ENCODE results near the gene C1QA.

Gene C1QA

DNA sequence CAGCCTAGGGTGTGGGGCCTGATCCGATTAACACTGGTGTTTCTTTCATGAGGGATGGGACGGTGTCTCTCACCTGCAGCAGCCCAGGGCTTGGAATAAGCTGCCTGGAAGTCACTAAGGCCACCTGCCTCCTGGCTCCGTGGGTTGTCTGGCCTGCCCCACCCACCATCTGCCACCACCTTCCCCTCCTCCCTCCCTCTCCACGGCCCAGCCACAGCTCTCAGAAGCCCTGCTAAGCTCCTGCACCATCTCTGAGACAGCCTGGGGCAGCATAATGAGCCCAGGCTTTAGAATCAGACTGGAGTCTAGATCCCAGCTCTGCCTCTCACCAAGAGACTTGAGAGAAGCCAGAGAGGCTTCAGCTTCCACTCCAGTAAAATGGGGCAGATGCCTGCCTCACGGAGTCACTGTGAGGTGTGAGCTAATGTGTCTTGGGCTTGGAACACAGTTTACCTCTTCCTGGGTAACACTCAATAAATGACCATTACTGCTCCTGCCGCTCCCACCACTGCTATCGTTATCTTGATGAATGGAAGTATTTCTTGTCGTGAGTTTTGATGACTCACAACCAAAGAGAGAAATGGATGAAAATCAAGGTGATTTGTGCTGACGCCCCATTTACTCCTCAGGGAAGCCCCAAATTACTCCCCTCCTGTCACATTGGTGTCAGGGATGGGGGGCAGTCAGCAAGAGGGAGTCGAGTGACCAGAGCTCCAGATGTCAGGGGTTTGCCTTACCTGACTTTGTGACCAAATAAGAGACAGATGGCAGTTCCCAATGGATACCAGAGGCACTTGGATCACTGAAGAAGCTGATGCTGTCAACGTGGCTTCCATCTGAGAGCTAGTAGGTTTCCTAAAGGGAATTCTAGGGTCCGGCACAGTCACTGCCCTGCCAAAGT lies 23.5 kb upstream of the C1QA start:
- no peak for DNase-seq (ENCODE audit: low read depth in 2 of 2, low spot score in 1 of 2)

DNA sequence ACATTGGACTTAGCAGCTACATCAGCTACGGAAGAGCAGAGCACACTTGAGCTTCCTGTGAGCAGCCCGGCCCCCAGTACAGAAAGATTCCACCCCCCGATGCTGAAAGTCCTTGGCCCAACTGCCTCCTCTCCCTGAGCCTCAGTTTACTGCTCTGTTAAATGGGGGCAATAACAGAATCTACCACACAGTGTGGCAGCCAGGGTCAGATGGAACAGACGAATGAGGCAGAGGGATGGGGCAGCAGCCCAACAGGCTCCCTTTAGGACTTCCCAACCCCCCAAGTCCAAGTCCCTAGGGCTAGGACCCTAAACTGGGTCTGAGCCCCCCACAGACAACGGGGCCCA lies 22.9 kb upstream of the C1QA start:
- no peak for DNase-seq (ENCODE audit: low read depth in 2 of 2, low spot score in 1 of 2)

DNA sequence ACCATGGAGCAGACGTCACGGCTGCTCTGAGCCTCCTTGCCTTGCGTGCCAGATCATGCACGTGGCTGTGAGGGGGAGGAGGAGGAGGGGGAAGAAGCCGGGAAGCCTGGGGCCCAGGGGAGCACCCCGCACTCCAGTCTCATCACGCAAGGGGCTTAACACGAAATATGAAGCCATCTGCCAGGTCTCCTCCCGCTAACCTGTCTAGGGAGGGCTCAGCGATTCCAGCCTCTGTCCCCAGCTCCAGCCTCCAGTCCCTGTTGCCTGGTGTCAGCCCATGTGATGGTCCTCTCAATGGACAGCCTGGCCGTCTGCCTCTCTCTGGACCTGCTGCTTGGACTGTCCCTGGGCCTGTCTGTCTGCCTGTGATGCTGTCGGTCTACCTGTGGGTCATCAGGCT lies 22.5 kb upstream of the C1QA start:
- no peak for DNase-seq (ENCODE audit: low read depth in 2 of 2, low spot score in 1 of 2)

DNA sequence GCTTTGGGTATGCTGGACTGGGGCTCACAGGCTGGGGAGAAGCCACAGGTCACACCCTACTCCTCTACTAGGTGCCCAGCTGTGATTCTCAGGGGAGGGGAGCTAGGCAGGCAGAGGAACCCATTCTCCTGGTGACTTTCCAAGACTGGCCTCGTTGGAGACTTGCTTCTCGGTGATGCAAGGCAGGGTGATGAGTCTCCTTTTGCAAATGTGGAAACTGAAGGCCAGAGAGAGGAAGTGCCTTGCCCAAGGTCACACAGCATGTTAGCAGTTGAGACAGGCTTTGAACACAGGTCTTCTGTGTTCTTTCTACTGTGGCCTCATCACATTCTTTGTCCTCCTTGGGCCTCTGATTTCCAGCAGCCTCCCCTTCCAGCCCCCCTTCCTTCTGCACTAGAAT lies 20.5 kb upstream of the C1QA start:
- DNase-seq (ENCODE audit: low read depth in 2 of 2, low spot score in 1 of 2), result no peak

DNA sequence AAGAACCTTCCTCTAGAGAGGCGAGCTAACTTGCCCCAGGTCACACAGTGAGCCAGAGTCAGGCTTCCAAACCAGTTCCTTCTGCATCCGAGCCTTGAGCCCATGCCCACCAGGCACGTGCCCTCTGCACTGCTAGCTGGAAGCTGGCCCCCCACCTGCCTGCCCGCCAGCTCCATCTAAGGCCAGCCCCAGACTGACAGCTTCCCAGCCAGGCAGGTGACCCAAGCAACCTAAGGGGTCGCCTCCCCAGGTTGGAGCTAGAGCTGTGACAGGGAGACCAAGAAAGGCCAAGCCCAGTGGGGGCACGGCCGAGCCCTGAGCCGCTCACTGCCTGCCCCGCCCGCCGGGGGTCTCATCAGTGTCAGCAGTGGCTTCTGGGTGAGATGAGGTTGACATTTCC lies 19.9 kb upstream of the C1QA start:
- DNase-seq (ENCODE audit: low read depth in 2 of 2, low spot score in 1 of 2), result no peak

DNA sequence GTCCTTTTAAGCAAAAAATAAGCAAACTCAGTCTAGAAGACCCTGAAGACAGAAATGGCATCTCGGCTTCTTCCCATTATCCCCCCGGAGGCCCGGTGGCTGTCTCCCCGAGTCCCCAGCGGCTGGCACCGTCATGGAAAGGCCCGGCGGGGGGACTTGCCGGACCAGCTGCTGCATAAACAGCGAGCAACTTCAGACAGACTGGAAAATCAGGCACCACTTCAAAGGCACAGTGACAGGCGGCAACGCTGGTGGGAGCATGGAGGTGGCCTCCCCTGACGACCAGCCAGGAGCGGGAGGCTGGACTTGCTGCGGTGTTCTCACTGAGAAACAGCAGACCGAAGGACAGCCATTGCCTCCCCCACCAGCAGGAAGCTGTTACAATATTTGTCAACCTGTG lies 18.4 kb upstream of the C1QA start:
- DNase-seq (ENCODE audit: low read depth in 2 of 2, low spot score in 1 of 2), result no peak

DNA sequence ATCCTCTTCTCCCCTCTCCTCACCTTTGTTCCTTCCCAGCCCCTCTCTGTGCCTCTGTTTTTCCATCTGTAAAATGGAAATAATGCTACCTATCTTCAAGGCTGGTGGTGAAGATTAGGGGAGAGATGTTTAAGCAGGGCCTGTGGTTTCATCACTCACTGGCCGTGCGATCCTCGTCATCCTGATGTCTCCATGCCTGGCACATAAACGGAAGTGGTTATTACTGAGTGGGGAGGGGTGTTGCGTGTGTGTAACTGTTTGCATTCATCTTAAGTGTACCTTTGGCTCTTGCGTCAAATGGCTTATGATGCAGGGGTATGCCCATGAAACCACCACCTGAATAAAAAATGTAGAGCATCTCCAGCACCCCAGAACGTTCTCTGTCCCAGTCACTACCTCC lies 17.2 kb upstream of the C1QA start:
- DNase-seq (ENCODE audit: low read depth in 2 of 2, low spot score in 1 of 2), result no peak

DNA sequence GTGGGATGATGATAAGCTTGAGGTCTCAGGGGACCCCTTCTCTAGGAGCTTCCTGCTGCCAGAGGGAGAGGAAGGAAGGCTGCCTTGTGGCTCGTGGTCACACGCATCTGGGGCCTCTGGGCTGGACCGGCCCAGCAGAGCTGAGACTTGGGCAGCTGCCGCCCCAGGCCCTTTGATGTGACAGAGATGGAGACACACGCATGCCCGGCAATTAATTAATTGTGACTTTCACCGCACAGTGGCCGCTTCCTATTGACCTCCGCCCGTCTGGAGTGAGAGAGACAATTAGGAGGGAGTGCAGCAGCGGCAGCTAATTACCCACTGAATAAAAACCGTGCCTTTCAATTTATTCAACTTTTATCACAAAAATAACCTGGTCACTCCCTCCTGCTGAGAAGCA lies 16.6 kb upstream of the C1QA start:
- DNase-seq (ENCODE audit: low read depth in 2 of 2, low spot score in 1 of 2), result no peak

DNA sequence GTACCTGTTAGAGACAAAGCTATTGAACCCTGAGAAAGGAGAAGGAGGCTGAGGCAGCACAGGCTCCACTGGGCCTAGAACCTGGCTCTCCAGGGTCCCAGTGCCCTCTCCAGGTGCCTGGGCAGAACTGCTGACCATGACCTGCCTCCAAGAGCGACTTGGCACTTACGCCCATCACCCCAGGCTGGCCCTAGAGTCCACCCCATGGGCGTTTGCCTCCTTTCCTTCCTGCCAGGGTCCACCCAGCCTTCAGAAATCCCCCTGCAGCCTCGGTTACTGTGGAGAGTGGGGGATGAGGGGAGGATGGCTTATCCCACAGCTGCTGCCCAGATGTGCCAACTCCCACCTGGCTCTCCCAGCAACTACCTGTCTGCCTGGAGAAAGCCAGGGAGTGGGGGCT lies 14.7 kb upstream of the C1QA start:
- no peak for DNase-seq (ENCODE audit: low read depth in 2 of 2, low spot score in 1 of 2)

DNA sequence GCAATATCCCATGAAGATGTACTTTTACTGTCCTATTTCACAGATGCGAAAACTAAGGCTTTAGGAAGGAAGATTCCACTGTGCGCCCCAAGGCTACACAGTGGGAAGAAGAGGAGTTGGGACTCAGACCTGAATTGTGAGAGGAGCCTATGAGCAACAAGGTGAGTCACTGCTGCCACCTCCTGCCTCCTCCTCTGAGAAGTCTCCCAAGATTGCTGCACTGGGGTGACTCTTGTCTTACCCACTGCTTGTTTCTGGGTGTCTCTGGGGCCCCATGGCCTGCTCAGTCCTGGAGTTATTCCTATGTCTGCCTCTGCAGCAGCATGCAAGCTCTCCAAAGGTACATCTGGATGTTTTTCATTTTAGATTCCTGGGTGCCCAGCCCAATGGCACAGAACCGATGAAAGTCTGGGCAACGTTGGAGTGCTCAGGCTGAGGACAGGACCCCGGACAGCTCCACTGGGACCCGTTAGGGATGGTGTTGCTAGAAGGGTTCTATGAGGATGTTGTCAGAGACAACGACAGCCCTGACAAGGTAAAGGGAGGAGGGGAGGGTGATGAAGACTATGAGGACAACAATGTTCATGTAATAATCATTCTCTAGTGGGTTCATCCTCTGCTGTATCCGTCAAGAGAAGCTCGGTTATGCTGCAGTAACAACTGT lies 11.0 kb upstream of the C1QA start:
- DNase-seq (ENCODE audit: low read depth in 2 of 2, low spot score in 1 of 2), result no peak

DNA sequence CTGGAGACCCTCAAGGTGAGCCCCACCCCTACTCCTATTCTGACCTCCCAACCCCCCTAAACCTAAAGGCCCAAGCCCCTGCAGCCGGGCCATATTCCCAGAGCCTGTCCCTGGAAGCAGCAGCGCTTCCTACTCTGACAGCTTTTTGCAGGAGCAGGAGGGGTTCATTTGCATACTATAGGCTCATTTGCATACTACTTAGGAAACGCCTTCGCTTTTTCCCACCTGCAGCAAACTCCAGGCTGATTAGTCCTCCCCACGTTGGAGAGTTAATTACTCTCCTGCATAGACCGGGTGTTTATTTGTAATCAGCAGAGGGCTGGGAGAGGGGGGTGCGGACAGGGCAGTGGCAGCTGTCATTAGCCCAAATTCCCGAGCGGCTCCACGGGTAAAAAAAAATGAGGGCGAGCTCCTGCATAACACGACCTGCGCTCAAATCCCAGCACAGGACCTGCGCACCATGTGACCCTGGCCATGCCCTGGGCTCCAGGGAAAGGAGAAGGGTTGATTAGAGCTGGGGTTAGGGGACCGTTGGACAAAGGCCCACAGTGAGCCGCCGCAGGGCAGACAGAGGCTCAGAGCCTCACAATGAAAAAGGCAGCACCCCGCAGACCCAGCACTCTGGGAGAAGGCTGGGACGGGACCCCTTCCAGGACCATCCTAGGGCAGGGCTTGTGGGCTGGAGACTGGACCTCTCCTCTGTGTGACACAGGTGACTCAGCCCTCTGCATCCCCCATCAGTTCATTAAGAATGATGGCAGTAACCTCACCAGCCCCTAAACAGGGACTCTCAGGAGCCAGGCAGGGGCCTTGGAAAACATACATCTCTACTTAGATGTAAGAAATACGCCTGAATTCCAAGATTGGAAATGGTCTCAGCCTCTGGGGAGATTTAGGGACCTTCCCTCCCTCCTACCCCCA lies 9.9 kb upstream of the C1QA start:
- no peak for DNase-seq (ENCODE audit: low read depth in 2 of 2, low spot score in 1 of 2)

DNA sequence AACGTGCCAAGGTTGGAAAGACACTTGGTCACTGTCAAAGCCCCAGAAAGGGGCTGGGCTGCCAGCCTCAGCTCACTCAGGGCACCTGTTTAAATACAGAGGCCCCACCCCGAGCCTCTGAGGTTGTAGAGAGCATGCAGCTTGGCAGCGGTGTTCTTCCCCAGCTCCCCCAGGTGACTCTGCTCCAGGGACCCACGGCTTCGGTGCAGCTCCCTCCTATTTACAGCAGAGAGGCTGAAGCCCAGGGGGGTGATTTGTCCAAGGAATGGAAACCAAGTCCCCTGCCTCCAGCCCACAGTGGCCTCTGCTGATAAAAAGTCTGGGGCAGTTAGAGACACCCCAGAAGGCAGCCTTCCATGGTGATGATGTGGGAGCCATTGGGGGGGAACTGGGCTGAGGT lies 9.1 kb upstream of the C1QA start:
- no peak for DNase-seq (ENCODE audit: low read depth in 2 of 2, low spot score in 1 of 2)

DNA sequence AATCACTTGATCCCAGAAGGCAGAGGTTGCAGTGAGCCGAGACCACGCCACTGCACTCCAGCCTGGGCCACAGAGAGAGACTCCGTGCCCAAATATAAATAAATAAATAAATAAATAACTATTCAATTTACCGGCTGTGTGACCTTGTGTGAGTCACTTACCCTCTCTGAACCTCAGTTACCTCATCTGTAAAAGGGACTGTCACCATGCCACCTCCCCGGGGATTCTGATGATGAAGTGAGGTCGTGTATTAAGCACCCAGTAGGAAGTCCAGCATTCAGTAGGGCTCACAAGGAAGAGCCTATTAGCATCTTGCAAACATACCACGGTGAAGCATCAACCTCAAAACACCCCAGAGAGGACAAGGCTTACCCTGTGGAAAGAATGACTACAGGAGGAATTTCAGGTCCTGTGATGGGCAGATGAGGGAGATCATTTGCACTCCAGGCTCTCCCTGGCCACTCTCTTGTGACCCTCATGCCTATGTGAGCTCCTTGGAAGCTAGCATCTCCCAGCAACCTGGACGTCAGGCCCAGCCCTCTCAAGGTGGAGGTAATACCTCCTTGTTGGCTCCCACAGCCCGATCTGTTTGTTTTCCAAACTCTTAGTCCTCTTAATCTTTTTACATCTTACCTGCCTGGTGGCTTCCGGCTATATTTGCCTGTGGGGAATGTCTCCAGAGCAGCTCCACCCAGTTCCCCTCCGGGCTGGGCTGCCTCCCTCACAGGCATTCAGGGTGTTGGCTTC lies 7.6 kb upstream of the C1QA start:
- DNase-seq (ENCODE audit: low read depth in 2 of 2, low spot score in 1 of 2), result no peak

DNA sequence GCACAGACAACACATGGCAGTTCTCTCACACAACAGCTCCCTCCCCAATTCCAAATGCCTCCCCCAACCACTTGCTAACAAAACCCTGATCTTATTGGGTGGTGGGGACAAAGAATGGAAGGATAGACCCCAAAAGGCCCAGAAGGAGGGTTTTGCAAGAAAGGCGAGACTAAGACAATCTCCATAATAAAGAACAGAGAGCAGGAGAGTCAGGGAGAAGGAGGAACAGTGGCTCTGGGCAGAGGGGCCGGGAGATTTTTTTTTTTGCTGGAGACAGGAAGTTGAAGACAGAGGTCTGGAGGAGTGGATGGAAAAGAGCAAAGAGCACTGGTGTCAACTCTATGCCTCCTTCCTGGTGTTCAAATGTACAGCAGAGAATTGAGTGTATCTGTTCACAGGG lies 6.5 kb upstream of the C1QA start:
- DNase-seq (ENCODE audit: low read depth in 2 of 2, low spot score in 1 of 2), result no peak

DNA sequence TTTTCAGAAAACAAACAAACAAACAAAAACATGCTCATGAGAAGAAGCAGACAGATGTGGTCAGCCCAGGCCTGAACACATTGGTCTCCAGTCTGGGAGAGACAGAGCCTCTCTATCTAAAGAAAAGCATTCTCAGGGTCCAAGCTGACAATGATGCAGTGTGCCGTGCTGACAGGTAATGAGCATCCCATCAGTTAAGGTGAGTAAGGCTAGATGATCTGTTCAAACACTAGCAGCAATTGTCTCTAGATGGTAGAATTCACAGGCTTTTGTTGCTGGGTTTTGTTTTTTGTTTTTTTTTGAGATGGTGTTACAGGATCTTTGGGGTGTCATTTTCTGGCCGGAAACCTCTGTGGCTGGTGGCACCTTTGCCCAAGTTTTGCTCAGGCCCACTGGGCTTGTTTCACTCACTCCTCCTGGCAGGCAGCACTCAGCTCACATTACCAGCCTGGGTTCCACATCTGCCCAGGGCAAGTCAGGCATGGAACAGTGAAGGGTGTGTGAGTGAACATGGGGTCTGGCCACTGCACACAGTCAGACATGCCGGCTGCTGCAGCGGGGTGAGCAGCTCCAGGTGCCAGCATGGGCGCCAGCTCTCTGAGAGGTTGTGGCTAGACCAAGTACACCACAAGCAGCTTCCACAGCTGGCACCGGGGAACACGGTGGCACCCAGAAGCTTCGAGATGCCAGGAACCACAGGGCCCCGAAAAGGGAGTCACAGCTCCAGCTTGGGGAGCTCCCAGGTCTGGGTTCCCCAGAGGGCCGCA lies 2.5 kb upstream of the C1QA start:
- no peak for DNase-seq (ENCODE audit: low read depth in 2 of 2, low spot score in 1 of 2)

DNA sequence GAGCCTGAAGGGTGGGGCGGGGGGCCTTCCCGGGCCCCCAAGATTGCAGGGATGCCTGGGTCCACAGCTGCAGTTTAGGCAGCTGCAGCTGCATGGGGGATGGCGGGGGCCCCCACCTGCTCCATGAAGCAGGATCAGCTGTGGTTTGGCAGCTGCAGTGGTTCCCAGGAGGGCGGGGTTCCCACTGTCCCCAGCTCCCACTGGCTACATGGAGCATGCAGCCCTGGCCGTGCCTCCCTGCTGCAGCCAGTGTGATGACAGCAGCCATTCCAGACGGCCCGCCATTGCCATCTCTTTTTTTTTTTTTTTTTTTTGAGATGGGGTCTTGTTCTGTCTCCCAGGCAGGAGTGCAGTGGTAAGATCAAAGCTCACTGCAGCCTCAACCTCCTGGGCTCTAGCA lies 992 bp upstream of the C1QA start:
- DNase-seq (ENCODE audit: low read depth in 2 of 2, low spot score in 1 of 2), result no peak

DNA sequence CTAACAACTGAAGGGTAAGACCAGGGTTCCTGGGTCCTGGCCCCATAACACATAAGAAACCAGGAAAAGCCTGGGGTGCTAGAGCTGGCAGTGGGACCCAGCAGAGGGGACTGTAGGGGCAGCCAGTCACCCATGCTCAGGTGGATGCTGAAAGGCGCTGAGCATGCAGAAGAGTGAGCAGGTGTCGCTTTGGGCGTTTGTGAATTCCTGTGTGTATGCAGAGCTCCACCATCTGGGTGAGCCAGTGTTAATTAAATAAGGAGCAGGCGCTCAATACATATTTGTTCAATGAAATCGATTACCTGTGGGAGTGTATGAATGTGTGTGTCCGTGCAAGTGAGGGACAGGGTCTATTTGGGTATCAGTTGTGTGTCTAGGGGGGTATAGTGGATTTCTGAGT lies 499 bp downstream of the C1QA start:
- DNase-seq (ENCODE audit: low read depth in 2 of 2, low spot score in 1 of 2), result no peak

DNA sequence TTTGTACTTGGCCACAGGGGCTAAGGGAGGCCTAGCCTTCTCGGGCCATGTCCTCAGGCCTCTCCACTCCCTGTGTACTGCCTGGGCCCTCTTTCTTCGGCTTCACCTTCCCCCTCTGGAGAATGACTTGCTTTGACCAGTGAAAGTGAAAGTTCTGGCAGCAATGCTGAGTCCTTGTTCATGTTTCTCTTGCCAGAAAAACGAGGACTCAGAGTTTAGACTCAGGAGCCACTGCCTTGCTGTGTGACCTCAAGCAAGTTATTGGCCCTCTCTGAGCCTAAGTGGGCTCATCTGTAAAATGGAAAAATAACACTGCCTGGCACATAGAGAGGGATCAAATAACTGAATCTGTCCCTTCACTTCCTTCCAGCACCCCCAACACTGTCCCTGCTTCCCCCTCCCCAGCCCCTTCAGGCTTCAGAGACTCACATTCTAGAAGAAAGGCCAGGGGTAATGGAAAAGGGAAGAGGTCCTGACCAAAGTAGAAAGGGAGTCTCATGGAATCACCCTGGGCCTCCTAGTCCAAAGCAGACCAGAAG lies 1.5 kb downstream of the C1QA start:
- no peak for DNase-seq (ENCODE audit: low read depth in 2 of 2, low spot score in 1 of 2)

DNA sequence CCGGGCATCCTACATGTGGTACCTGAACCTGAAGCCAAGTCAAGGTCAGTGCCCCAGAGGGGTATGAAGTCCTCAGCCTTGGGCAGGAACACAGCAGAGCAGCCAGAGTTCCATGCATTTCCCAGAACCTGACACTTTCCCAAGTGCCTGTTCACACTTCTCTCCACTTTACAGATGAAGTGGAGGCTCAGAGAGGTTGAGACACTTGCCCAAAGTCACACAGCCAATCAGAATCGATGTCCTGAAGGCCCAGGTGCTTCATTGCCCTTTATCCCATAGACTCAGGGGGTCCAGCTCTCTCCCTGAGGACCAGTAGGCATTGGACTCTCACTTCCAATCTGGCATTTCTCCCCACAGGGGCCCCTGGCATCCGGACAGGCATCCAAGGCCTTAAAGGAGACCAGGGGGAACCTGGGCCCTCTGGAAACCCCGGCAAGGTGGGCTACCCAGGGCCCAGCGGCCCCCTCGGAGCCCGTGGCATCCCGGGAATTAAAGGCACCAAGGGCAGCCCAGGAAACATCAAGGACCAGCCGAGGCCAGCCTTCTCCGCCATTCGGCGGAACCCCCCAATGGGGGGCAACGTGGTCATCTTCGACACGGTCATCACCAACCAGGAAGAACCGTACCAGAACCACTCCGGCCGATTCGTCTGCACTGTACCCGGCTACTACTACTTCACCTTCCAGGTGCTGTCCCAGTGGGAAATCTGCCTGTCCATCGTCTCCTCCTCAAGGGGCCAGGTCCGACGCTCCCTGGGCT lies 2.2 kb downstream of the C1QA start:
- no peak for DNase-seq (ENCODE audit: low read depth in 2 of 2, low spot score in 1 of 2)

Measured in stimulated activated CD8-positive, alpha-beta memory T cell treated with anti-CD3 and anti-CD28 coated beads, Interleukin-4, amount 100 ng/mL, for 1 hour (primary cell).